EL (cell line): Measurements from ENCODE around the gene GPS2.

Source experiments
- DNase-seq: peaks from one replicate; pipeline ENCODE4 v3.0.0-alpha.2; 2016

The GPS2 gene

DNA sequence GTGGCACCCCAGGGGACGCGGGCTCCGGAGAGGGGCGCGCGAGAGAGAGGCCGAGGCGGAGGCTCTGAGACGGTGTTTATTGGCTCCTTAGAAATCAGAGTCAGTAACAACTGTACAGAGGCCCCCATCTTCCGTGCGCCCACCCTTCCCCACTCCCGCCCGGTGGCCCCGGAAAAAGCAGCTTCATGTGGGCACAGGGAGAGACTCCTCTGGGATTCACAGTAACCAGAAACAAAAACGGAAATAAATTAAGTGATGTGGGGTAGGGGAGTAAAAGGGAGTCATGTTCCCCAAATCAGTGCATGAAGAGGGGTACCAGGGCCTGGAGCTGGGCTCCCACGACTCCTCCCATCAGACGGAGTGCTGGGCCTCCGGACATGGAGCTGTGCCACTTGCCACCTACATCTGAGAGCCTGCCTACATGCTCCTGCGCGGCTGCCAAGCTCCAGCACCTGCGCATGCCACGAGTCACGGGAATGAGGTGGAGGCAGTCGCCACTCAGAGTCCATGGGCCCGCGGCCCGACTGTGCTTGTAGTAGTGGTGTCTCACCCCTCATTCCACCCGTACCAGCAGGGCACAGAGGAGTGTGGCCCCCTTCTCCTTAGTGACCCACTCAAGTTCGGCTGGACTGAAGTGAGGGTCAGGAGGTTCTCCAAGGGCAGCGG lies 543 bp upstream of the GPS2 start:
- DNase-seq = no peak

DNA sequence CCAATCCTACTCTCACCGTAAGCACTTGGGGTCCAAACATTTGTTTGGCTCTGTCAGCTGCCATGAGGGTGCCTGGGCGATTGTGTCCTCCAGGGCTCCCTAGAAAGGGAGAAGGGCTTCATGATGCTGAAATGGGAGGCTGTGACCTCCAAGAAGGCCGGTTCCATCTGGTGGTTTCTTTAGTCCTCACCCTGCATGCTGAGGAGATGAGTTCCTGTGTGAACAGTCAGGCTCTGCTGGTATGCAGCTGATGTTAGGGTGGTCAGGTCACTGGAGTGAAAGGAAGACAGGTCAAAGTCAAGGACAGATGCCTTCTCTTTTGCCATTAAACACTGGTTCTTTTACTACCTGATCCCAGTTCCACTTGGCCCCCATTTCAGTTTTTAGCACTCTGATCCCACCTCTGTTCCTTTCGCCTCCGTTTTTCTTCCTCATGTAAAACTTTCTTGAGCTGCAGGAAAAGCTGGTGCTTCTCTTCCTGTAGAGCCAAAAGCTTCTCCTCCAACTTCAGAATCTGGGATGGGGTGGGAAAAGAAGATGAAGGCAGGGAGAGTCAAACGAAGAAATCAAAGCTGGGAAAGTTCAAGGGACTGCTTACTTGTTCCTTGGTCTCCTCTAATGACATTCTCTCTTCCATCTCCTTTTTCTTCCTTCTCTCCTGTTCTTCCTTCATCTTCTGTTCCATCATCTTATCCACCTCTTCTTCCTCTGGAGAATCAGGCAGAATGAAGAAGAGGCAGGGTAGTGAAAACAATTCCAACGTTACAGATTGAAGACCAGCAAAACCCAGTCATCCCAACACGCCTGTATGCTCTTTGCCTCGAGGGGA lies 1.1 kb downstream of the GPS2 start:
- DNase-seq = peak; percentile 62

DNA sequence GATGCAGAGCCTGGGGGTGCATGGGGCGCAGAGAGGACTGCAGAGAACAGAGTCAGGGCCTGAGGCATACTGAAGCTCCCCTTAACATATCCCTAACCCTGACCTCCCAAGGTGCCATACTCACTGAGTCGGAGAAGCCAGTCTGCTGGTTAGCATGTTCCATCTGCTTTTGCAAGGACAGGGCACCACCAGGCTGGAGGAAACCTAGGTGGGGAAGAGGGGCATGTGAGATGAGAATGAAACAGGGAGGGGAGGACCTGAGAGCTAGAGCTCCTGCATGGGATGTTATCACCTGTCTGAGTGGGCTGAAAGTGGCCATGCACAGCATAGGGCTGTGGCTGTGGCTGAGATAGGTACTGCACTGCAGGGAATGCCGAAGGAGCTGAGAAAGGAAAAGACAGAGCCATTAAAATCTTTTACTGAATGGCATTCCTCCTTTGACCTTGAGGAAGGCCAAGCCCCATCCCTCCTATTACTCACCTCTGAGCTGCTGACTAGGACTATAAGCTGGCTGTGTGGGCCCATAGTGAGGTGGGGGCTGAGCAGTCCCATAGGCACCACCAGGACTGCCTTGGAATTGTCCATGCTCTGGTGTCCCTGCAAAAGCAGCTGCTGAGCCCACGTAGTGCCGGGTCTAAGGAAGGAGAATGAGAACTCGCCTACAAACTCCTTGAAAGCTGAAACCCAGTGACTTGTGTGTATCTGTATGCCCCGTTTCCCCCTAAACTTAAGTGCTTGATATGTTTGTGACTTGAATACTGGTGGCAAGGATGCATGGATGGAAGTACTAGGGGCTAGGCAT lies 1.9 kb downstream of the GPS2 start:
- peak; percentile 31 for DNase-seq

DNA sequence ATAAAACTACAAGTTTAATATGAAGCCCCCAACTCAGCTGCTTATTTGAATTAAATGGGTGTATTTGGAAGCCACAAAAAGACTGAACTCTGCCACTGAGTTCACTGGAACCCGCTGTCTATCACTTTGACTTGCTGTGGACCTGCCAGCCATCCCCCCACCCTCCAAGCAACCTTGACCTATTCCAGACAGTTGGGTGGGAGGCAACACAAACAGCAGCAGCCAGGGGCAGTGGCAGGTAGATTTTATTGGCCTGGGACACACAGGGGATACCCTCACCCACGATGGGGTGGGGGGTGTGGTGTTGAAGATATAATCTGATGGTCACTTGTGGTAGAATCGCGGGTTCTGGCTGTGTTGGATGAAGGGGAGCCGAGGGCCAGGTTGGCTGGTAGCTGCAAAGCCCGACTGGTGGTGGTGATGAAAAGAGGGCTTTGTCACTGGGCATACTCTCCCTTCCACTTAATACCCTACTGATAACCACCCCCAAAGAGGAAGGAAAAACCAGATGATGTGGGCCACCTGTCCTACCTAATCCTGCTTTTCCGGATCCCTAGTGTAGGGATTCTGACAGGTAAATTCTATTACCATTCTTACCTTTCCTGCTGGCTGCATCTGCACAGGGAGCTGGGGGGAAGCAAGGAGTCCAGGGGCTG lies 2.6 kb downstream of the GPS2 start:
- DNase-seq = no peak

DNA sequence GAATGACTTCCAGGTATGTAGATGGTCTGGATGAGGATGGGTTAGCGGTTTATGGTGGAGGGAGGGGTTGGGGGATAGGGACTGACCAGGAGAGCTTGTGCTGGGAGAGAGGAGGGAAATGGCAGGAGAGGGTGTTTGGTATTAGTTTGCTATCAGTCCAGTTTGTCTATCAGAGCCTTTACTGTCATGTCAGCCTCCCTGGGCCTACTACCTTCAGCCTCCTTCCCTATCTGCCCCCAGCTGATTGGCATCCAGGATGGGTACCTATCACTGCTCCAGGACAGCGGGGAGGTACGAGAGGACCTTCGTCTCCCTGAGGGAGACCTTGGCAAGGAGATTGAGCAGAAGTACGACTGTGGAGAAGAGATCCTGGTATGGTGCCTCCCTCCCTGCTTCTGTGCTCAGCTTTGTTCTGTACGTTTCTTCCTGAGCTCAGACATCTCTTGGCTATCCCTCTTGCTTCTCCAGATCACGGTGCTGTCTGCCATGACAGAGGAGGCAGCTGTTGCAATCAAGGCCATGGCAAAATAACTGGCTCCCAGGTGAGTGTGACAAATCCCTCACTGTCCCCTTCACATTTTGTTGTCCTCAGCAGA lies 4.0 kb downstream of the GPS2 start:
- no peak for DNase-seq

DNA sequence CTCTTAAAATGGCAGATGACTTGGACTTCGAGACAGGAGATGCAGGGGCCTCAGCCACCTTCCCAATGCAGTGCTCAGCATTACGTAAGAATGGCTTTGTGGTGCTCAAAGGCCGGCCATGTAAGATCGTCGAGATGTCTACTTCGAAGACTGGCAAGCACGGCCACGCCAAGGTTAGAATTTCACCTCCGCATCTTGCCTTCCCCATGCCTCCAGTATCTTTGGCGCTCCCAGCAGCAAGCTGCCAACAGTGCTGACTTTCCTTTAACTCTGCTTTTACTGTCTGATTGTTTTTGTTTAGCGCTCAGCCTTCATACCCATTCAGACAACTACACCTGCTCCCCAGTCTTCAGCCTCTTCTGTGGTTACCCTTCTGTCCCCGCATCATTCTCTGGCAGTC lies 5.5 kb downstream of the GPS2 start:
- DNase-seq = no peak

DNA sequence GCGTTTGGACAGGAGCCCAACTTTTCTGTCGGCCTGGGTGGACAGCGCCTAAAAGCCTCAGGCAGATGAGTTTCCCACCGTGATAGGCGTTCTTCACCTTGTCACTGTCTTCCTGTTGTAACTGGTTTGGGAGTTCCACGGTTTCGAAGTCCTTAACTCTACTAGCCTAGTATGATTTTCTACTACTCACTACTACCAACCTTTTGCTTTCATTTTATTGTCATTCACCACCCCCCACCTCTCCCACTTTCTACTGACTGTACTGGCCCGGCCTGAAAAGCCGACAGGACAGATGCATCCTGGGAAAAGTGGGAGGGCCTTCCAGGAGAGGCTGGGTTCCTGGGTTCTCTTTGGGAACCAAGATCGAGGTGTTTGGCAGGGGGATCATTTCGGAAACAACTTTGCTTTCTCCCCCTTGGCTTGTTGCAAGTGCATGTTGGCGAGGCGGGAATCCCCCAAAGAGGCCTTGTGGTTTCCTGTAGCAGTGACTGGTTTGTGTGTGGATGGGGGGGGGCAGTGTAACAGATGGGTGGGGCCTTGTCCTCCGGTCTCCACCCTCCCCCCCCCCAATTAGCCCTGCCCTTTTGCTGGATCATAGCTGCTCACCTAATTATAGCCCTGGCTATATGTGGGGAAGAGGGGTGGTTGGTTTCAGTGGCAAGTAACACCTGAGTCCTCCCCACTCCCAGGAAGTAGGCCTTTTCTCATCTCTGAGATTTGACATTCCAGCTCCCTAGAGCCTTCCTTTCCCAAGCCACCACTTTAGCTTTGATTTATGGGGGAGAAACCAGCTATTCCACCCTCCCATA lies 6.3 kb downstream of the GPS2 start:
- DNase-seq = peak; percentile 90

DNA sequence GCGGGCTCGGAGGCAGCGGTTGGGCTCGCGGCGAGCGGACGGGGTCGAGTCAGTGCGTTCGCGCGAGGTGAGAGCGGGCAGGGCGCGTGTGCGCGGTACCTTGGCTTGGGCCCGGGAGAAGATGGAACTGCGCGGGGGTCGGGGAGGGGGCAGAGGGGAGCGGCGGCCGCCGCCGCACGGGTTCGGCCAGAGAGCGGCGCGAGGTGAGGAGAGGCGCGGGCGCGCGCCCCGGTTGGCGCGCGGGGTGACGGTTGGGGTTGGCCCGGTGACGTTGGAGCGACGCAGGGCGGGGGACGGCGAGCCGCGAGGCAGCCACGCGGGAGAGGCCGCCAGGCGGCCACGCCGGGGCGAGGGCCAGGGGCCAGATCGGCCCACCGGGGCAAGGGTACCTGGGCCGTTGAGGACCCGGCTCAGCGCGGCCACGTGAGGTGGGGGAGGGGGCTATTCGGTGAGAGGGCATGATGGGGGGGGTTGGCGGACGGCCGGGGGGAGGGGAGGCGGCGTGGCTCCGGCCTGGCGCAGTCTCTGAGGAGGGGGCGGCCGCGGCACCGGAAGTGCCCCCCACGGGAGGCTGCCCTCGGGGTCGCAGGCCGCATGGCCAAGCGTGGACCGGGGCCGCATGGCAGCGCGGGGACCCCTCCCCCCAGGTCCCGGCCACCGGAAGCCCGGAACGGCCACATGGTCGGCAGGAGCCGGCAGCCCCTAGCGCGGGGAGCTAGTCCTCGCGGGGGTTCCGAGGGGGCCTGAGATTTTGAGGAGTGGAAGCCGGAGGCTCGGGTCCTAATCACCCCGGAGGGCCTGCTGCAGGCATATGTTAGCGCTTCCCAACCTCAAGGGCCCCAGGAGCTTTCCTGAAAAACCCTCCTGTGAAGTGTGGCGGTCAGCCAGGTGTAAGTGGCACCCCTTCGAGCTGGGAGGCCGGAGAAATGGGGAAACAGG lies 7.2 kb downstream of the GPS2 start:
- peak; percentile 38 for DNase-seq

DNA sequence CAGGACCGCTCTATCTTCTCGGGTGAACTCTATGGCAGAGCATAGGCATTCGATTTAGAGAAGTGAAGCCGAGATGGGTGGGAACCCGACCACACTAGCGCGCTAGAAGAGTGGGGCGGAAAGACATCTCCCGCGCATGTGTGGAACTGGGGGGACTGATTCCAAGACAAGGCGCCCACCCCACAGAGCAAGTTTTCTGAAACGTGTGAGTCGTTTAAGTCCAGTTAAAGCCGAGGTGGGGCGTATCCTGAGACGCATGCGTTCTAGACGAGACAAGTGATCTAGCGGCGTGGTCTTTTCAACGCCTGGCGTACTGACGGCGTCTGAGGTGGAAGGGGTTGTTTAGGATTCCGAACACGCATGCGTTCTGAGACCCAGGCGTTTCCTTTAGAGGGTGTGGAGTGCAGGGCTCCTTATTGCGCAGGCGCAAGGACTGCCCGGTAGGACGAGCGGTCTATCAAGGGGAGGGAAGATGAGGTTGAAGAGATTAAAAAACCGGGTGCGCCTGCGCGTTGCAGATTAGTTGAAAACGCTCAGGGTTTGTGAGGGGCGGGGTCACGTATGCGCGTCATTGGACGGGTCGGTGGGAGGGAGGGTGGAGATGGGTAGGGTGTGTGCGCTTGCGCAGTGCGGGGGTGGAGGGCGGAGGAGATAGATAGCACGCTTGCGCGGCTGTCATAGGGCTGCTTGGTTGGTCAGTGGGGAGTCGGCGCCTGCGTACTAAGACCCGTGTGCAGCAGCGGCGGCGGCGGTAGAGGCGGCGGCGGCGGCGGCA lies 8.1 kb downstream of the GPS2 start, which contains the start of gene EIF5A:
Gene EIF5A, plus strand, starts transcription at position 718 of the 775 bp plus-strand sequence. CDS start 2,008 bp downstream, outside the sequence.
- peak; percentile 100 for DNase-seq

DNA sequence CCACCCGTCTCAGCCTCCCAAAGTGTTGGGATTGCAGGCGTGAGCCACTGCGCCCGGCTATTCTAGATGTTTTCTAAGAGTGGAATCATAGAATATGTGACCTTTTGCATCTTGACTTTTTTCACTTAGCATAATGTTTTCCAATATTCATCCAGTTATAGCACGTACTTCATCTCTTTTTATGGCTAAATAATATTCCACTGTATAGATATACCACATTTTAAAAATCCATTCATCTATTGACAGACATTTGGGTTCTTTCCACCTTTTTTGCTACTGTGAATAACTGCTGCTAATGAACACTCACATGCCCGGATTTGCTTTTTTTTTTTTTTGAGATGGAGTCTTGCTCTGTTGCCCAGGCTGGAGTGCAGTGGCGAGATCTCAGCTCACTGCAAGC lies 11.0 kb downstream of the GPS2 start:
- DNase-seq = no peak

DNA sequence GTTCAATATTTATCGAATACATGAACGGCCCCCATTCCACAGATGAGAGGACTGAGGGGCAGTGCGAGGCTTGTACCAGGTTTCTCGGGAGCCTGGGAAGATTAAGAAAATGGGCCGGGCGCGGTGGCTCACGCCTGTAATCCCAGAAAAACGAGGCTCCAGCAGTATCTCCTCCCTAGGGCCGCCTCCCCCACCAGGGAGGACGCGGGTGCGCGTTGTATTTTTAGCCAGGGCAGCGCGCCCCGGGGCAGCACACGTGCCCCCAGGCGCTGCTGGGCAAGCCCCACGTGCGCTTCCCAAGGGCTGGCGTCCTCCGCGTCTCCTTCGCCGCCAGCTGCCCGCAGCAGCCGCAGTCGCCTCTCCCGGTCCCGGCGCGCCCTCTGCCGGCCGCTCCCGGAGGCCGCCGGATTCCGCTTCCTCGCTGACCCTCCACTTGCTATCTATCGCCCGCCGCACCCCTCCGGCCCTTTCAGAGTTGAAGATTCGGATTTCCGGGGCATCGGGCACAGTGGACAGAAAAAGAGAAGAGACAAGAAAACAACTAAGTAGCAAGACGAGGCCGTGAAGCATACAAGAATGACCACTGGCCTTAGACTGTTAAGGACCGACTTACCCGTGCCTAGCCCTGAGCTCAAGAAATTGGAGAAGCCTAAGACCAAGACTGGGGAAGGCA lies 18.8 kb downstream of the GPS2 start:
- peak; percentile 86 for DNase-seq

DNA sequence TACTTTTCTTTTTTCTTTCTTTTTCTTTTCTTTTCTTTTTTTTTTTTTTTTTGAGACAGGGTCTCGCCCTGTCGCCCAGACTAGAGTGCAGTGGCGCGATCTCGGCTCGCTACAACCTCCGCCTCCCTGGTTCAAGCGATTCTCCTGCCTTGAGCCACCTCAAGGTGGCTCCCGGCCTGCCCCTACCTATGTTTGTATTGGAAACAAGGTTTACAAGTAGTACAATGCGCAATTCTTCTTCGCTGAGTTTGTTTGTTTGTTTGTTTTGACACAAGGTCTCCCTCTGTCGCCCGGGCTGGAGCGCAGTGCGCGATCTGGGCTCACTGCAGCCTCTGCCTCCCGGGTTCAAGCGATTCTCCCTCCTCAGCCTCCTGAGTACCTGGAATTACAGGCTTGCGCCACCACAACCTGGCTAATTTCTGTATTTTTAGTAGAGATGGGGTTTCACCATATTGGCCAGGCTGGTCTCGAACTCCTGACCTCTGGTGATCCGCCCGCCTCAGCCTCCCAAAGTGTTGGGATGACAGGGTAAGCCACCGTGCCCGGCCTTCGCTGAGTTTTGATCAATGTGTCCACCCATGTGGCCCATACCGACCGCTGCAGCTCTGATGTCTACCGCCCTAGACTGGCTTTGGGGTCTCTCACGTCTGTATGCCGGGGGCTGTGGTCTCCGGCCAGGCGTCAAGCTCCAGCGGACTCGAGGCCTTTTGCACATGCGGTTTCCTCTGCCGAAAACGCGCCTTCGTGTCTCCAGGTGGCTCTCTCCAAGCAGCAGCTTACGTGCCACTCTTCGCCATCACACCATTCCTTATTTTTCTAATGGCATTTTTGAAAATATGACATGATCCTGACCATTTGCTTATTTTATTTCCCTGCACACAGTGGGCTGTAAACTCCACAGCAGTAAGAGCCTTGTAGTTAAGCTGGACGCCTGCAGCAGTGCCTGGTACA lies 19.7 kb downstream of the GPS2 start:
- DNase-seq = no peak

DNA sequence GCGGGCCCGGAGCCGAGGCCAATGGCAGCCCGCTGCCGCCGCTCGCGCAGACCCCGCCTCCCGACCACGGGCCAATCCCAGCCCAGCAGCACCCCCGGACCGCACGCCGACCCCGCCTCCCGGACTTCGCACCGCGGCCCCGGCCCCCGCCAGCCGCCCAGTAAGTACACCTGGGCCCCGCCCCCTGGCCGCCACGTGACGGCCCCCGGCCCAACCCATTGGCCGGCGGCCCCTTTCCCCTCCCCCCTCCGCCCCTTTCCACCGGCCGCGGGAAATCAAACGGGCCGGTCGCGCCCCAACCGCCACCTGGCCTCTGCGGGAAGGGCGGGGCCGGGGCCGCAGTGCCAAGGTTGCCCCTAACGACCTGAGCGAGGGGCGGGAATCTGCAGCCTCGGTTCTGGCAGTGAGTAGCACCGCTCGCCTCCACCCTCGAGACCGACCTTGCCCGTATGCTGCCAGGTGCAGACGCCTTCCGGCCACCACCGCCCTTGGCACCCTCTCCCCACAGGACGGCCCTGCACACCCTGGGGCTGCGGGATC lies 20.5 kb downstream of the GPS2 start, which contains the start of gene YBX2:
Gene YBX2, minus strand, starts transcription at position 26 of the 540 bp plus-strand sequence. CDS start 139 bp downstream, outside the sequence.
- peak; percentile 58 for DNase-seq

DNA sequence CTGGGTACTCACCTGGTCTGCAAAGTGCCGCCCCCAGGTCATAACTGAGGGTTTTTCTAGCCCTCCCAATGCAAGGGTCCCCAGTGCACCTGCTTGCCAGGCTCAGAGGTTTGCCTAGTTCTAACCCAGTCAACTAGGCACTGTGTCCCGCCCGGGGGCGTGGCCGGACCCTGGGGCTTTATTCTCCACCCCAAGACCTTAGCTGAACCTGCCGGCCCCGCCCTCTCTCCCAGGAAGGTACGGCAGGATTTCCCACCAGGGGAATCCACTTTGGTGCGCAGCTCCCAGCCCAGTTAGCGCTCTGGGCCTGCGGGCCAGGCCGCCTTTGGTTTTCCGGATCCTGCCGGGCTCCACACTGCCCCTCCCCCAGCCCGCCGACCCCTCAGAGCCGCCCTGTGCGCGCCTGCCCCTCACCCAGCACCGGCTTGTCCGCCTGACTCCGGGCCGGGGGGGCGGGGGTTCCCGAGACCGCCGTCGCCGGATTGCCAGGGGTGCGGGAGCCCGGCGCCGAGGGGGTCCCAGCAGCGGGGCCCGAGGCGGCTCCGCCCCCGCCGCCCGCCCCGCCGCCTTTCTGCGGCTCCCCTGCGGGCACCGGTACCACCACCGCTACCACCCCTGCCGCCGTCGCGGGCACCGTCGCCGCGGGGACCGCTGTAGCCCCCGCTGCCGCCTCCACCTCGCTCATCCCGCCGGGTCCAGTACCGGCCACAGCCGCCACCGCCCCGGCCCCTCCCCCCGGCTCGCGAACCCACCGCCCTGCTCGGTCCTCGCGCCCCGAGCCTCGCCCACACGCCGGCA lies 21.1 kb downstream of the GPS2 start:
- no peak for DNase-seq

DNA sequence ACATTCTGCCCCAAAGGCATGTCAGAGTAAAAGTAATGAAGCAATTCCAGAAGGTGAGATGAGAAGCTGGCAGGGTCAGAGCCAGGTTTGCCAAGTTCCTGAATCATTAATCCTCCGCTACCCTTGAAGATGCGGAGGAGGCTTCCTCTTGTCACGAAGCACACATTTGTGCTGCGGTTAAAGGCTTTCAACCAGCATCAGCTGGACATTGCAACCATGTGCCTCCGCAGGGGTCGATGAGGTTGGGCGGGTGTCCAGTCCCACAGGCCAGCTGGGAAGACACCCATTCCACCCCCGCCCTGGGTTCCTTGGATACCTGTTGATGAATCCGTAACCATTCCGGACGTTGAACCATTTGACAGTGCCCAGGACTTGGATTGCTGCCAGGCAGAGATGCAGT lies 22.0 kb downstream of the GPS2 start:
- no peak for DNase-seq

DNA sequence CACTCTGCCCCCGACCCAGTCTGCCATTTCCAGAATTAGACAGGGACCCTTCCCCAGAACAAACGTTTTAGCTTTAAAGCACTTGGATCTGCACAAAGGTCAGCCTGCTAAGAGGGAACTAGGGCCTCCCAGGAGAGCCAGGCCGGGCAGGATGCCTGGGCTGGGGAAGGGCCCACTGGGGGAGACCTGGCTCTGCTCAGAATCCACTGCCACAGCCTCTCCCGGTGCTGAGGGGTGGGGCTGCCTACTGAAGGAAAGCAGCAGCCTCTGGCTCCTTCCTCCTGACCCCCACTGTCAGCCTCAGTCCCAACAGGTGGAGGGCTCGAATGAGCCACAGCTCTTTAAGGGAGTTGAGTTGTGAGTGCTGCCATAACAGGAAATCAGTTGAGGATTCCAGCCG lies 22.4 kb downstream of the GPS2 start:
- DNase-seq = no peak

DNA sequence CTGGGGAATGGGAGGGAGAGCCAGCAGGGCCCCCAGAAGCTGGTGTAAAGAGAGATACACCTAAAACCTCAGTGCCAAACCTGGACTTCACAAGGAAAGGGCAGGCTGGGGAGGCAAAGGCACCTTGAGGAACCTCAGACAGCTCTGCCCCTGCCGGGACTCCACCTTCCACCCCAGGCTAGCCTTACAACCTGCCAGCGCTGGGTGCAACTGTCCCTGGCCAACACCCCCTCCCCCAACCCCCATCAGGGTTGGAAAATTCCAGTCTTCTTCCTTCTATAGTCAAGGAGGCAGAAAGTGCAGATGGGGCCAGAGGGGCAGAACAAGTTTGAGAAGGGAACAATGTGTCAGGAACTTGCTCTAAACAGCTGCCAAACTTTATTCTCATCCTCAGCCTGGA lies 23.0 kb downstream of the GPS2 start:
- no peak for DNase-seq
